ENCODE results near the gene RHOG.
A peak's percentile ranks its signal among the peaks of the same experiment; 100 is the strongest.

Gene RHOG

DNA sequence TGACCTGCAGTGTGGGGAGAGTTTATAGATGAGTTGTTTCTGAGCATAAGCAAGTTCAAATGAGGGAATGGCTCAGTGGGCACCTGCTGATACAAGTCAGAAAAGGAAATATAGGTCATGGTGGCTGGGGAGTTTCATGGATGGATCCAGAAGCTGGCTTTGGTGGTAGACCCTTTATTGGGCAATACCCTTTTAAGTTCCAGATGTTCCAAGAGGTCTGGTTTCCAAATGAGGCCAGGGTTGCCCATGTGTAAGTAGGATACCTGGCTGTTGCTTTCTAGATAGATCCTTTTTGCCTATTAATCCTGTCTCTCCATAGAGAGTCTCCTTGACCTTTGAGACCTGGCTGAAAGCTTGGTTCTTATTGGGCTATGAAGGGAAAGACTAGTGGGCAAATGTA is 16.9 kb upstream of the RHOG start:
- no peak for DNase-seq

DNA sequence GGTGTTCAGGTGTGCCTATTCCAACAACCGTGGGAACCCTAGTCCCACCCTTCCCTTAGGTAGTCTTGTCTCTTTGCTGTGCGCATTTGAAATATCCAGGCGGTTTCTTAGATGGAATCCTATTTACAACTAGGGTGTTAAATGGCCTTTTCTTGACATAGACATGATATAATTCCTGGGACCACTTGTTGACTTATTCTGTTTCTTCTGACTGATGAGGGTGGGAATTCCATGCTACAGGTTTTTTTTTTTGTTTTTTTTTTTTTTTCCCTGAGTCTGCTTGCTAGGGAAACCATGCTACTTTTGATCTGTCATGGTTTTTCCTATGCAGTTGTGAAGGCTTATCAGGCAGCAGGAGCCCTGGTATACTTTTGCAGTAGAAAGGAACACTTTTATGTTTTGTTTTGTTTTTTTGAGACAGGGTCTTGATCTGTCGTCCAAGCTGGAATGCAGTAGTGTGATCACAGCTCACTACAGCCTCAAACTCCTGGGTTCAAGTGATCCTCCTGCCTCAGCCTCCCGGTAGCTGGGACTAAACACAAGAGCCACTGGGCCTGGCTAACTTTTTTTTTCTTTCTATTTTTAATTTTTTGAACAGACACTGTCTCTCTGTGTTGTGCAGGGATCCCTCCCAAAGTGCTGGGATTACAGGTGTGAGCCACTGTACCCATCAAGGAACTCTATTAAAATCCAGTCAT is 16.2 kb upstream of the RHOG start:
- no peak for DNase-seq

DNA sequence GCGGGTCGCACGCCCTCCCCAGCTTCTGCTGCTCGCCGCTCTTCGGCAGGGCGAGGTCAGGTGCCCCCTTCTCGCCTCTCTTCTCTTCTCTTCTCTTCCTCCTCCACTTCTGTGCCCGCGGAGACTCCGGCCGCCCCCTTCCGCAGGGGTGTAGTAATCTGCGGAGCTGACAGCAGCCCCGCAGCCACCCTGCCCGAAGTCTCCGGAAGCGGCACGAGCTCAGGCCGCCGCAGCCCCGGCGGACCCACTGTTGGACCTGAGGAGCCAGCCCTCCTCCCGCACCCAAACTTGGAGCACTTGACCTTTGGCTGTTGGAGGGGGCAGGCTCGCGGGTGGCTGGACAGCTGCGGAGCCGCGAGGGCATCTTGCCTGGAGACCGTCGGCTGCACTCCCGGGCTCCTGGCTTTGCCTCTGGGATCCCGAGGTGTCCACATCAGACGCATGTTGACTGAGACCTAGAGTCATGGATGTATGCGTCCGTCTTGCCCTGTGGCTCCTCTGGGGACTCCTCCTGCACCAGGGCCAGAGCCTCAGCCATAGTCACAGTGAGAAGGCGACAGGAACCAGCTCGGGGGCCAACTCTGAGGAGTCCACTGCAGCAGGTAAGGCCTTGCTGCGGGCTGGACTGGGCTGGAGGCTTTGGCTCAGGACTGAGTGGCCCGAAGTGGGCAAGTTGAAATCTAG is 15.2 kb upstream of the RHOG start:
- no peak for DNase-seq

DNA sequence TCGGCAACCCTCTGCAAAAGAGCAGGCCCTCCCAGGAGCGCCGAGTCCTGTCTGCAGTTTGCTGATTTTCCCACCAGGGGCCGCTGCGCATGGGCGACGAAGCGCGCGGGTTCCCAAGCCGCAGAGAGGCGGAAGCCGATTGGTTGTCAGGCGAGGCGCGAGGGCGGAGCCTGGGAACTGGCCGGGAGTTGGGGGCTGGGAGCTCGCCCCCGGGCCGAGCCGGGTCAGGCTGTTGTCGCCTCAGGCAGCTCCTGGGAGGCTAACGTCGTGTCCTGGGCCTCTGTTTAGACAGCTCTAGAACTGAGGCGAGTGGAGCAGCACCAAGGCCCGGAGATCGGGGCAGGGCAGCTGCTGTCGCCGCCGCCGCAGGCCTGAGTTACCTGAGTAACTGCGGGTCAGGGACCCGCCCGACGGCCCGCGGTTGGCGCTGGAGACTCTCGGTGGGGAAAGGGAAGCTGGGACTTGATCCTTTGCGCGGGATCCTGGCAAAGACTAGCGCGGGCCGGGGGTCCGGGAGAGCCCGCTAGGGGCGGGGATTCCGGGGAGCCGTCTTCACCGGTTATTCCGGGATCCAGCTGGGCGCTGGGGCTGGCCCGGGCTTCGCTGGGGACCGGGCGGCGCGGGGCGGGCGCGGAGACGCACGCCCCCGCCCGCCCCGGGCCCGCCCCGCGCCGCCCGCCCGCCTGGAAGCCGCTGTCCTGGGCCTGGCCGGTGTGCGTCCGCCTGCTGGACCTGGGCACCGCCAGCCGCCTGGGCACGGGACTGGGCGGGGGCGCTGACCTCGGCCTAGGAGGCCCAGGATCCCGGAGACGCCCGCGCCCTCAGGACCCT is 14.4 kb upstream of the RHOG start, which contains the start of gene STIM1:
TSS of gene STIM1 (plus strand) at position 688 of the 831 bp plus-strand sequence. CDS start 607 bp downstream, outside the sequence.
- DNase-seq, result peak; percentile 93

DNA sequence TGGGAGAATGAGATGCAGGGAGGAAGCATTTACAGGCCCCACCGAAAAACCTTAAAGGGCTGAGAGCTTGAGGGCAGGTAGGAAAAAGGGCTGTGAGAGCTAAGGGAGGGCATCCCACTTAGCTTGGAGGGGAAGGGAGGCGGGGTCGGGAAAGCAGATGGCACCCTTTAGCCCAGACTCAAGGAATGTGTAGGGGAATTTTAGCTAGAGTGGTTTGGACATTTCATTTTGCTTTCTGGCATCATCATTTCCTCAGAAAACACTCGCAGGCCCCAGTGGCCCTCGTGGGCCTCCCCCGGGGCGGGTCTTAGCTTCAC is 13.9 kb upstream of the RHOG start:
- no peak for DNase-seq

DNA sequence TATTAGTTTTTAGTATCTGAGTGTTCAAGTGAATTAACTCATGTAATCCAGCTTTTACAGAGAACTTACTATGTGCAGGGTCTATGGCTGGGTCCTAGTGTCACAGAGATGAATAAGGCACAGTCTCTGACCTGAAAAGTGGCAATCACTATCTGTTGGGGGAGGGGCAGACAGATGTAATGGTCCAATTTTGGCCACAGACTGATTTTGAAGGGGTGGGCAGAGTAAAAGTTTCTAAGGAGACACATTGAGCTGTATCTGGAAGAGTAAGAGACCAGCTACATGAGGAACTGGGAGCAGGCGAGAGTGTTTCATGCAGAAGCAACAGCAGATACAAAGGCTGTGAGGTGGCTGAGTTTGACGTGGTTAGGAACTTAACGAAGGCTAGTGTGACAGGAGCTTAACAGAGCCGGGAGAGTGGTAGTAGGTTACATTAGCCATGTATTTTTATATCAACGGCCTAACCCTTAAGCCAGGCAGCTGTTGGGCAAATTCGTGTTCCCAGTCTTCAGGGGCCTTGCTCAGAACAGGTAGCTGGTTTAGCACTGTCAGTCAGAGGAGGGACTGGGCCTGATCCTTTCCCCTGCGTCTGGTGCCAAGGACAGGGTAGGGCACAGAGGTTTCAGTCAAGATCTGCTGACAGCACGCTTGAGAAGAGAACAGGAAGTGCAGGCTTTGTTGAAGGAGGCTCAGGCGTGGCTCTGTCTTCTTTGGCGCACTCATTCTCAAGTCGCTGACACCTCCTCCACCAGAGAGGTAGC is 13.3 kb upstream of the RHOG start:
- peak; percentile 62 for DNase-seq

DNA sequence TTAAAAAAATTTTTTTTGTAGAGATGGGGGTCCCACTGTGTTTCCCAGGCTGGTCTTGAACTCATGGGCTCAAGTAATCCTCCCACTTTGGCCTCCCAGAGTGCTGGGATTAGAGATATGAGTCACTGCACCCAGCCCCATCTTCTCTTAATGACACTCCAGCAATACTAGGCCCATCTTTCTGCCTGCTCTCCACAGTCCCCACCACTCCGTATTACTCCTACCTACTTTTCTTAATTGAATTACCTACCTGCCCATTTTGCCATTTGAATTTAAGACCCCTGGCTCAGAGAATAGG is 12.7 kb upstream of the RHOG start:
- no peak for DNase-seq

DNA sequence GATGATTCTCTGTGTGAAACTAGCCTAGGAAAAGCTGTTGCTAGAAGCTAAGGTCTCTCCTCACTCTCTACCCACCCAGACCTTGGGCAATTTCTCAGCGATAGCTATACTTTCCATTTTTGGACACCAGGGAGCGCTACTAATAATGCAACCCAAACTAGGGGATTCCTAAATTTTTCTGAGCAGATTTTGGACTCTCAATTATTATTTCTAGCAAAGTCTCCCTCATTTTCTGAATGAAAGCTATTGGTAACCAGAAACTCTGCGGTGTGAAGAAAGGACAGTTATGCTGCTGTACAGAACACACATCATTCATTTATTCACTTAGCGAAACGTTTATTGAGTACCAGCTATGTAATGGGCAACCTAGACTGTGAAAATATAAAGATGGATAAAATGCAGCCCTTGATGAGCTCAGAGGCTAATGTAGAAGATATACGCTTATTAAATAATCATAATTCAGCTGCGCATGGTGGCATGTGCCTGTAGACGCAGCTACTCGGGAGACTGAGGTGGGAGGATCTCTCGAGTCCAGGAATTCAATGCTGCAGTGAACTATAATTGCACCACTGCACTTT is 8.6 kb upstream of the RHOG start:
- peak; percentile 40 for DNase-seq

DNA sequence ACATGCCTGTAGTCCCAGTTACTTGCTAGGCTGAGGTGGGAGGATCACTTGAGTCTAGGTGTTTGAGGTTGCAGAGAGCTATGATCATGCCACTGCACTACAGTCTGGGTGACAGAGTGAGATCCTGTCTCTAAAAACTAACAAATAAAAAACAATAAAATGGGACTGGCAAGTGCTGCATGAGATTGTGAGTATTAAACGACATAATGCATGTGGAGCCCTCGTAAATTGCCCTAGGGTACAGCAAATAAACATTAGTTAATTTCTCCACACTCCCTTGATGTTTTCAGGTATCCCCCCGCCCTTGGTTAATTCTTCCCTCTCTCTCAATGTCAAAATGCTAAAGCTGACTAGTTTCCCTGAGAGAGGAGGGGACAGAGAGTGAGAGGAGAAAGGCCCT is 4.9 kb upstream of the RHOG start:
- DNase-seq, result no peak

DNA sequence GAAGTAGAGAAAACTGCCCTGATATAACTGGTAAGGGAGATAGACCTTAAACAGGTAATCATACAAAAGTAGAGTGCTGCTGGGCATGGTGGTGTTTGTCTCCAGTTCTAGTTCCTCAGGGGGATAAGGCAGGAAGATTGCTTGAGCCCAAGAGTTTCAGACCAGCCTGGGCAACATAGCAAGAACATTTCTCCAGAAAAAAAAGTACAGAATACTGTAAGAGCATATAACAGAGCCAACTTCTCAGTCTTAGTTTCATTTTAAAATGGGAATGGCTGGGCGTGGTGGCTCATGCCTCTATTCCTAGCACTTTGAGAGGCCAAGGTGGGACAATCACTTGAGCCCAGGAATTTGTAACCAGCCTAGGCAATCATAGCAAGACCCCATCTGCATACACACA is 4.5 kb upstream of the RHOG start:
- no peak for DNase-seq

DNA sequence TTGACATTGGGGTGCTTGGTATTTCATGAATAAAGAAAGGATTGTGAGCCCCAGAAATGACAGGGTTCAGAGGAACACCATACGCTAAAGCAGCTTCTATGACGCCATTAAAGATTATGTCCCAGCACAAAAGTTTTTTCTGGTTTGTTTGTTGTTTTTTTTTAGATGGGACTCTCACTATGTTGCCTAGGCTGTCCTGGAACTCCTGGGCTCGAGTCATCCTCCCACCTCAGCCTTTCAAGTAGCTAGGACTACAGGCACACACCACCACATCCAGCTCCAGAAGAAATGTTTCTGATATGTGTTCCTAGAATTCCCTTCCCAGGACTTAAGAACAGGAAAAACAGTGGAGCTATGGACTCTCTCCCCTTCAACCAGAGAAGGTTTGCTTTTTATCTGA is 2.6 kb upstream of the RHOG start:
- no peak for DNase-seq

DNA sequence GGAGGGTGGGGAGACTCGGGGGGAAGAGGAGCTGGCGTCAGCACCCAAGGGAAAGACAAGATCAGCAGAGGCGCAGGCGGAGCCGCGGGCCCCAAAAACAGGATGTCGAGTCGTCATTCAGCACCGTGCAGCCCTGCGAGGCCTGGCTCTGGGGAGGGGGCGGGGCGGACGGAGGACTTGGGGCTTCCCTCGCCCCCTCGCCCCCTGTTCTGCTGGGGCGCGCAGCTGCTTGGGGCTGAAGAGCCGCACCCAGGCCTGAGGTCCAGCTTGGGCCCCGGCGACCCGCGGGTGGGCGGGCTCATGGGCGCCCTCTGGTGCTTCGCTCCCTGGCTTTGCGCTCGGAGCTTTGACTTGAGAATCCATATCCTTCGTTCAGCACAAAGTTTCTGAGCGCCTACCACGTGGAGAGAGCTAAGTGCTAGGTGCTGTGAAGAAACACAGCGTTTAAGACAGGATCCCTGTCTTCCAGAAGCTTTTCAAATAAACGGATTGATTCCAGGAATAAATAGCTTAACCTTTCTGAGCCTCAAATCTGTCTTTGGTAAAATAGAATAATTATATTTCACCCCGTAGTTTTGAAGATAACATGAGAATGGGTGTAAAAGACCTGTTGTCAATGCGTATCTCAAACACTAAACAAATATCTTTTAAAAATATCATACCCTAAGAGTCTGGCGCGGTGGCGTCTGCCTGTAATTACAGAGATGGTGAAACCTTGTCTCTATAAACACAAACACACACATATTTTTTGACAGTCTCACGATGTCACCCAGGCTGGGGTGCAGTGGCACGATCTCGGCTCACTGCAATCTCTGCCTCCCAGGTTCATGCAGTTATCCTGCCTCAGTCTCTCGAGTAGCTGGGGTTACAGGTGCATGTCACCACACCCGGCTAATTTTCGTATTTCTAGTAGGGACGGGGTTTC is 929 bp upstream of the RHOG start:
- DNase-seq, result peak; percentile 85

DNA sequence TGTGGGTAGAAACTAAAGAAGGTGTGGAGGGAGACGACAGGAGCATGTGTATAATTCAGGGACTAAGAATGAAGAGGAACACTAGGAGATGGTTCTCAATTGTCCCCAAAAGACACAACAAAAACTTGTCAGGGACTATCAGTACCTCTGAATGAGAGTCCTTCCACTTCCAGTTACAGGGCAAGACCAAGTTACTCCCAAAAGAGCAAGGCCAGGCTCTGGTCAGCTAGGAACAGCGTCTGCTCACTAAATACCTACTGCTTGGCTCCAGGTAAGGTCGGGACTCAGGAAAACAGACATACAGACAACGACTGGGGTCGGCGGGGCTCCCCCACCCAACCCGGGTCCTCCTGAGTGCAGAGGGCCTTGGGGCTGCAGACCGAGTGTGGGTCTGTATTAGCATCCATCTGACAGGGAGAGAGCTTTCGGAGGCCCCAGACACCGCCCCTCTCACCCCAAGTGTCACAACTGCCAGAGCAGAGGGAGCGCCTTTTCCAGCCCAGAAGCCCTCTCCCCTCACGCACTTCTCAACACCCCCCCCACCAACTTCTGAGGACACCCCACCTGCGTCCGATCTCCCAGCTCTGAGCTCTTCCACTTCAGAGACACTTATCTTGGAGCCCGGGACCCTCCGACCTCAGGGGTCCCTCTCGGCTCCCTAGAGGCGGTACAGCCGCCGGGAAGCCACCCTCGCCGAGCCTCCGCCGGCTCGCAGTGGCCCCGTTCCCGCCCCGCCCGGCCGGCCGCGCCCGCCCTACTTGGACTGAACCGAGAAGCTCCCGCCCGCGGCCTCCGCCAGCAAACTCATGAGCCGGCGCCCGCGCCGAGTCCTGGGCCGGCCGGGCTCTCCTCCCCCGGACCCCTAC is 522 bp downstream of the RHOG start:
- DNase-seq, result no peak

DNA sequence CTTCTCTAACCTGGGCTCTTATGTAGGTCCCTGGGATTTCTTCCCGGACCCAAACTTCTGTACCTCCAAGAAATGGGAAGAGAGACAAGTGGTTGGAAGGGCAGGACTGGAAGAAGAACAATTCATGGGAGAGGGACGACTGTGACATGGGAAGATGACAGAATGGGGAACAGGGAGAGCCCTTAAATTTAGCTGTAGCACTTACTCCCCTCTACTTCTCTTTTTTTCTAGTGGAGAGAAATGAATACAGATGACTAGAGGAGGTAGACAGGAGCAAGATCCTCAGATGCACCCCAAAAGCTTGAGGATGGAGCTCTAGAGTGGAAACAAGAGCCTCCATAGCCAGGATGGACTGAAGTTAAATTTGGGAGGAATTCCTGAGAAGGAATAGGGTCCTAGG is 2.3 kb downstream of the RHOG start:
- DNase-seq, result no peak

DNA sequence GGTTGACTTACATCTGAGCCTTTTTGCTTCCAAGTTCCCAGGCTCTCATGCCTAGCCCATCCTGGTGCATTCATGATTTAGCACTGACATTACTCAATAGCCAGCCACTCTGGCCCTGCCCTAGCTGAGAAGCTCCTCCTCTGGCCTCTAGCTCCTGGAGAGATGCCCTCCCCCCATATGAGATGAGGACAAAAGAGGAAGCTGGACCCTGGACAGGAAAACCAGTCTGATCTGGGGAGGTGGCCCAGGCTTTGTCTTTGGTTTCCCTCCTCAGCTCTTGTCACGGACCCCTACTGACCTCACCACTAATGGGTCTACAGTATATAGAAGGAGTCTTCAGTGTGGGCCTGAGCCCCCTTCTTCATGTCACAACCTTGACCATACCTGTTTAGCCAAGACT is 3.0 kb downstream of the RHOG start:
- DNase-seq, result peak; percentile 80

DNA sequence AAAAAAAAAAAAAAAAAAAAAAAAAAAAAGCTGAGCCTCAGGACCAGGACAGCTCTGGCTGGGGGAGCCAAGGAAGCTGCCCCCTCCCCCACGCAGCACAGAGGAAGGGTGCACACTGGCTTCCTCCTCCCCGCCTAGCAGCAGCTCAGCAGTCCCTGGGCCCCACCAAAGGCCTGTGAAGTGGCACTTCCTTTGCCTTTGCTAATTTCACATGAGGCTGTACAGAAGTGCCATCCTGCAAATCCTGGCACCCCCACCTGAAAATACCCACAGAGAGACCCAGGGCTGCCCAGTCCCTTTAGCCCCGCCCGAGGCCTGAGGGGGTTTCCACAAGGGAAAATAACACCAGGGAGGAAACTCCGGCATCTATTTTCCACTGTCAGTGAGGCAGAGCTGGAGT is 3.9 kb downstream of the RHOG start:
- DNase-seq, result no peak

DNA sequence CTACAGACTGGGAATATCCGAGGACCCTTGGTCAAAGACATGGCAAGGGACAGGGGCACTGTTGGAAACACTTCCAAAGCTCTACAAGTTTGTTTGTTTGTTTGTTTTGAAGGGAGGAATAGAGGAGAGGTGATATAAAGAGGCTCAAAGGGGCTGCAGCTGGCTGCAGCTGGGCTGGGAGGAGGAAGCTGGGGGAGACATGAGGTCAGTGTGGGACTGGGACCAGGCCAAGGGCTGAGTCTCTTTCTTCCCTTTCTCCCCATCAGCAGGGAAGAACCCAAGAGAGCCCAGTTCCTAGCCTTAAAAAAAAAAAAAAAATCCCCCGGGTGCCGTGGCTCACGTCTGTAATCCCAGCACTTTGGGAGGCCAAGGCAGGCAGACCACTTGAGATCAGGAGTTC is 5.0 kb downstream of the RHOG start:
- DNase-seq, result no peak

DNA sequence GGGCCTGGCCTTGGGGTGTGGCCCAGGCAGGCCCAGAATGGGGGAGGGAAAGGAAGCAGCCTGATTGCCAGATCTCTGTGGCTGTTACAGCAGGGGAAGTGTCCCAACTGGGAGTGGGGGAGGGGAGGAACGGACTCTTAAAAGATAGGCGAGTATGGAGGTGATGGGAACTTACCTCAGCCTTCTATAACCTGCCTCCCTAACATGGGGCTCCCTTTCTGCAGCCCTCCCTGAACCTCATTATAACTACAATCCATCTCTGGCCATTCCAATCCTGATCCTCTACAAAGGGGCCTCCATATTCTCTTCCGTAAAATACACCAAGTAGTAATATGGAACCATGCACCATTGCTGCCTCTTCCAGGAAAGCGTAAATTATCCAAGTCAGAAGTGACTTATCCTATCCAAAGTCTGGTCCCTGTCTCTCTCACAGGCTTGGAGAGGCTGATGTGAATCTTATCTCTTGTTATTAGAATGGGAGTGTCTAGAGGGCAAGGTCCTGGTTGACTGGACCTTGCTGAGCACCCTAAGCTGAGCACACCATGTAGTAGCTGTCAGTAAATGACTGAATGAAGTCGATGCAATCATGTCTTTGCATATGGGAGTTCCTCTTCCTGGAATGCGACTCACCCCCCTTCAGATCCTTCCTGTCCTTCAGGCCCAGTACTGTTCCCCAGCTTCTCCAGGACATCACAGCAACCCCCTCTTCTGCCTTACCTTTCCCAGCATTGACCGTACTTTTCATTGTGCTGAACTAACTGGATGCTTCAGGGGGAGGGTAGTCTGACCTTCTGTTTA is 5.9 kb downstream of the RHOG start:
- DNase-seq, result peak; percentile 79

DNA sequence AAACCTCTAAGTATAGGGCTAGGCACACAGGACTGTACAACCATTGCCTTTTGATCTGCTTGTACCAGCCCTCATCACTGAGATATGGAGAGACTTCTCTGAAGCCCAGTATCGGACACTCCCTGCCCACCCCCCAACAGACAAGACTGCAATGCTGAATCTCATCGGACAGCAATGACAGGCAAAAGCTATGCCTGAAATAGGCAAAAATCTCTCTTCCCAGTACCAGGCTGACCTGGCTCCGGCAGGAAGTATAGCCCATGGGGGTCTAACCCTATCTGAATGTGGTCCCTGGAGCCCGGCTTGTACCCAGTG is 6.5 kb downstream of the RHOG start:
- DNase-seq, result no peak

DNA sequence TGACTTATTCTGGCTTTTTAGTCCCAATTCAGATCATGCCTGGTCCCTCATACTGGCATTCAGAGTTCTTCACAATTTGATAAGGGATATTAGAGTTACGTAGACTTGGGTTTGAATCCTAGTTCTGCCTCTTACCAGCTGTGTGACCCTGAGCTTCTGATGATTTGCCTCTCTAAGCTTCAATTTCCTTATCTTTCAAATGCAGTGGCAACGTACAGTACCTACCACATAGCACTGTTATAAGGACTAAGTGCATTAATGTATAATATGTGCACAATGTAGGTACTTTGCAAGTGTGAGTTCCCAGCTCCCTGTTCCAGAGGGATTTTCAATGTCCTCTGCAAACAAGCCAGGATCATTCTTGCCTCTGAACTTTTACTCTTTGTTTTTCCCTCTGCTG is 7.3 kb downstream of the RHOG start:
- DNase-seq, result no peak
